ENCODE measurements around the gene OR2C1.

DNA sequence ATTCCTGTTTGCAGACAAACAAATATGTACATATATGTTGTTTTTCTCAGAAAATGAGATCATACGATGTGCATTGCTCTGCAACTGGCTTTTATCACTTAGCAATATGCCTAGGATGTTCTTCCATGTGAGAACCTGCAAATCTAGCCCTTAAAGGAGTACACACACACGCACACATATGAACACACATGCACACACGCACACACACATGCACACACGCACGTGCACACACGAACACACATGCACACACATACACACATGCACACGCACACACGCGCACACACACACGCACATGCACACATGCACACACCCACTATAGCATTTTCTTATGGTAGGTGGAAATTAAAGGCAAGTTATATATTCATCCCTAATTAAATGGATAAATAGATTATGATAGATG, 8.1 kb upstream of the OR2C1 start:
- TF ChIP-seq POLR2A (IDR thresholded peaks at IDR 0.05) (no peak), CTCF (IDR thresholded peaks at IDR 0.05) (no peak), POLR2AphosphoS5 (IDR thresholded peaks at IDR 0.05) (no peak), EP300 (IDR thresholded peaks at IDR 0.05) (no peak)
